Lower lobe of right lung (tissue), 2 donors: ENCODE measurements around the gene HDAC8. TPM values are rescaled to one million over a fixed set of nuclear protein-coding genes. Genes with fewer than 3 reads are reported as not detected.

ENCODE experiments used
- ATAC-seq, 2 donors: fragments of 200-7000 bp; cut with Tn5 transposase; one replicate each; pipeline ENCODE4 v1.9.1; 2020 to 2022; ENCODE audit warnings: mild to moderate bottlenecking in 2 of 2, moderate library complexity in 2 of 2
- DNase-seq: peaks from one replicate; pipeline ENCODE4 v3.0.0-alpha.2; 2020
- H3K27ac ChIP-seq: fragments of 200-600 bp; one replicate; pipeline ENCODE4 v1.8.0; 2022
- H3K27me3 ChIP-seq: fragments of 200-600 bp; one replicate; pipeline ENCODE4 v1.8.0; 2022; ENCODE audit warnings: low read depth
- H3K36me3 ChIP-seq: fragments of 200-600 bp; one replicate; pipeline ENCODE4 v1.8.0; 2022; ENCODE audit warnings: mild to moderate bottlenecking
- H3K4me1 ChIP-seq: fragments of 200-600 bp; one replicate; pipeline ENCODE4 v1.8.0; 2022
- H3K4me3 ChIP-seq: fragments of 200-600 bp; one replicate; pipeline ENCODE4 v1.8.0; 2022; ENCODE audit warnings: mild to moderate bottlenecking
- H3K9me3 ChIP-seq: fragments of 200-600 bp; one replicate; pipeline ENCODE4 v1.8.0; 2022
- CTCF ChIP-seq: fragments of 200-600 bp; IDR thresholded peaks from one replicate; pipeline ENCODE4 v1.8.0; 2022; ENCODE audit warnings: antibody characterized with exemption, mild to moderate bottlenecking
- intact Hi-C: fragments of 100-400 bp; cut with DNase I; formaldehyde crosslinking; loops from one replicate; pipeline ENCODE4 v1.11.0; 2022
- total RNA-seq: library from RNA; stranded (reverse); fragmentation: NEBNext Ultra II Directional; extraction: Animal tissue kit (Norgen Biotek cat#: 25700); gene quantifications from one replicate; pipeline ENCODE4 v1.2.1, GENCODE V29; 2021
- donor health status: DM: no; HTN: yes; CAD: no; lungs with severe emphysema.

HDAC8 gene
- total RNA-seq, 1 donor from 2014 or later: 26.9 TPM

- no peak overlapping the region for H3K4me3 ChIP-seq
- ATAC-seq: no peak
- no peaks in the 10 kb centered on the region for H3K9me3 ChIP-seq
- no peaks in the 10 kb centered on the region for H3K27me3 ChIP-seq
- no peak overlapping the region for H3K27ac ChIP-seq
- no peaks in the 10 kb centered on the region for H3K4me1 ChIP-seq
- DNase-seq: no peak
- no peaks in the 10 kb centered on the region for H3K36me3 ChIP-seq
- TF ChIP-seq CTCF: no peak
- intact Hi-C loops: no loop called here
Observed at GRCh38 chrX:72294497-72294896, 278.1 kb downstream of the HDAC8 start.

GRCh38 chrX:72282302-72282701 lies 290.3 kb downstream of the HDAC8 start:
- H3K4me1 ChIP-seq: no peaks in the 10 kb centered on the region
- no peaks in the 10 kb centered on the region for H3K9me3 ChIP-seq
- no peak overlapping the region for H3K27ac ChIP-seq
- intact Hi-C loops: no loop called here
- DNase-seq (no peak), ATAC-seq (no peak)
- no peak overlapping the region for H3K4me3 ChIP-seq
- no peaks in the 10 kb centered on the region for H3K27me3 ChIP-seq
- no peaks in the 10 kb centered on the region for H3K36me3 ChIP-seq
- TF ChIP-seq CTCF: no peak

GRCh38 chrX:72280321-72280845 lies 292.3 kb downstream of the HDAC8 start:
- peaks cover 4% of the 10 kb centered on the region for H3K36me3 ChIP-seq
- intact Hi-C loops: no loop called here
- no peaks in the 10 kb centered on the region for H3K27me3 ChIP-seq
- TF ChIP-seq CTCF: no peak
- peaks cover 9% of the 10 kb centered on the region for H3K4me1 ChIP-seq
- ATAC-seq (no peak), DNase-seq (no peak)
- H3K9me3 ChIP-seq: no peaks in the 10 kb centered on the region
- H3K4me3 ChIP-seq: no peak overlapping the region
- no peak overlapping the region for H3K27ac ChIP-seq

Other genes with a start within 250 kb of the HDAC8 start
- 3.9 TPM for gene PHKA1, start 141.5 kb upstream of the HDAC8 start, total RNA-seq
- 0.53 TPM for gene DMRTC1B, start 204.0 kb upstream of the HDAC8 start, total RNA-seq
- not detected for gene FAM236B, start 209.8 kb upstream of the HDAC8 start, total RNA-seq
- not detected for gene FAM236D, start 235.4 kb upstream of the HDAC8 start, total RNA-seq